Astrocyte (in vitro differentiated cells and primary cell): ENCODE measurements around the gene CBARP. TPM values are rescaled to one million over a fixed set of nuclear protein-coding genes. Genes with fewer than 3 reads are reported as not detected.

ENCODE experiments used
- total RNA-seq: library from RNA; stranded (reverse); gene quantifications from 2 replicates; pipeline ENCODE4 v1.2.1, GENCODE V29; 2021

Gene CBARP
- total RNA-seq, 1 donor from 2014 or later = 19.8 TPM

Other genes starting within 250 kb of the CBARP start
- gene GRIN3B, start 237.6 kb downstream of the CBARP start, total RNA-seq = 2.5 and 2.7 TPM in 2 replicates
- gene TMEM259, start 216.9 kb downstream of the CBARP start, total RNA-seq = 155 and 173 TPM in 2 replicates
- gene RNU6-2, start 216.5 kb downstream of the CBARP start, total RNA-seq = not detected in 2 replicates
- gene CNN2, start 211.4 kb downstream of the CBARP start, total RNA-seq = 781 and 819 TPM in 2 replicates
- gene ABCA7, start 197.9 kb downstream of the CBARP start, total RNA-seq = 14.3 and 18.4 TPM in 2 replicates
- 2.7 and 3.0 TPM in 2 replicates for gene ARHGAP45, start 170.8 kb downstream of the CBARP start, total RNA-seq
- gene POLR2E, start 142.6 kb downstream of the CBARP start, total RNA-seq = 180 and 207 TPM in 2 replicates
- 294 and 325 TPM in 2 replicates for gene GPX4, start 134.0 kb downstream of the CBARP start, total RNA-seq
- 39.3 and 43.2 TPM in 2 replicates for gene SBNO2, start 63.7 kb downstream of the CBARP start, total RNA-seq
- gene STK11, start 32.2 kb downstream of the CBARP start, total RNA-seq = 61.6 and 67.9 TPM in 2 replicates
- 154 and 170 TPM in 2 replicates for gene ATP5F1D, start 3.7 kb upstream of the CBARP start, total RNA-seq
- gene MIDN, start 10.6 kb upstream of the CBARP start, total RNA-seq = 119 and 141 TPM in 2 replicates
- gene CIRBP, start 31.3 kb upstream of the CBARP start, total RNA-seq = 184 and 215 TPM in 2 replicates
- gene FAM174C, start 37.5 kb upstream of the CBARP start, total RNA-seq = 50.5 and 50.8 TPM in 2 replicates
- 7.0 and 8.4 TPM in 2 replicates for gene EFNA2, start 47.9 kb upstream of the CBARP start, total RNA-seq
- gene NDUFS7, start 145.9 kb upstream of the CBARP start, total RNA-seq = 64.0 and 67.3 TPM in 2 replicates
- 34.1 and 35.9 TPM in 2 replicates for gene GAMT, start 163.5 kb upstream of the CBARP start, total RNA-seq
- 94.7 and 108 TPM in 2 replicates for gene DAZAP1, start 169.6 kb upstream of the CBARP start, total RNA-seq
- 973 and 1,045 TPM in 2 replicates for gene RPS15, start 200.4 kb upstream of the CBARP start, total RNA-seq
- 5.5 and 7.1 TPM in 2 replicates for gene APC2, start 212.1 kb upstream of the CBARP start, total RNA-seq
- 30.2 and 32.4 TPM in 2 replicates for gene C19orf25, start 241.2 kb upstream of the CBARP start, total RNA-seq